ENCODE measurements around the gene THBS2.
"Not testable (repeated sequence)": the region's sequence is repeated elsewhere in the genome, so short reads cannot be mapped to it uniquely, and the experiment has no call there.

THBS2 gene

DNA sequence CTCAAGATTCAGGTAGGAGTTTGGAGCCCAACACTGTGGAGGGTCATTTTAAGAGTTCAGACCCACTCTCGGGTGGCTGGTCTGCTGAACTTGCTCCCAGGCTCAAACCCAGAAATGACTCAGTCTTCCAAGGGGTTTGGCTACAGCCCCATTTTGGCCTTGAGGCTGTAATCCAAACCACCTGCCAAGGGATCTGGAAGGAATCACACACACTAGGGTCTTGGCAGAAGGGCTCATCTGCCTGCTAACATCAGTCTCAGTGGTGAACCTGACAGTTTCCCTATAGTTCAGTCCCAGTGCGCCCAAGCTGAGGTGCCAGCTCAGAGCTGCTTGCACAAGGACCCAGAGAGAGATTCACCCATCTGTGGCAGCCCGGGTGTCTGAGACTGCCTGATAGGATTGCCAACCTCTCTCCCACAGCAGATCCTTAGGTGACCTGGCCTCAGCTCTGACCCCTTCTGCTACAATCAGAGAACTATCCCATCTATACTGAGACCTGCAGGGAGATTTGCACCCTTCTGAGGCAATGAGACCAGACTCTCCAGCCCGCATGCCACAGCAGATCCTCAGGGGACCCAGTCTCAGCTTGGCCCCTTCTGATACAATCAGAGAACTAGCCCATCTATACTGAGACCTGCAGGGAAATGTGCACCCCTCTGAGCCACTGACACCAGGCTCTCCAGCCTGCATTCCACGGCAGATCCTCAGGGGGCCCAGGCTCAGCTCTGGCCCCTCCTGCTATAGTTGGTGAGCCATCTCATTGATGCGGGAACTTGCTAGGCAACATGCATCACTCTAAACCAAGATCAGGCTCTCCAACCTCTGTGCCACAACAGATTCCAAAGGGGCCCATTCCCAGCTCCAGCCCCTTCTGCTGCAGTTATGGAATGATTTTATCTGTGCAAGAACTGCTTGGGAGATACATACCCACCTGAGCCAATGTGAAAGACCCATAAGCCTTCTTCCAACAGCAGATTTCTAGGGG is 48.2 kb downstream of the THBS2 start:
- DNase-seq = no peak

DNA sequence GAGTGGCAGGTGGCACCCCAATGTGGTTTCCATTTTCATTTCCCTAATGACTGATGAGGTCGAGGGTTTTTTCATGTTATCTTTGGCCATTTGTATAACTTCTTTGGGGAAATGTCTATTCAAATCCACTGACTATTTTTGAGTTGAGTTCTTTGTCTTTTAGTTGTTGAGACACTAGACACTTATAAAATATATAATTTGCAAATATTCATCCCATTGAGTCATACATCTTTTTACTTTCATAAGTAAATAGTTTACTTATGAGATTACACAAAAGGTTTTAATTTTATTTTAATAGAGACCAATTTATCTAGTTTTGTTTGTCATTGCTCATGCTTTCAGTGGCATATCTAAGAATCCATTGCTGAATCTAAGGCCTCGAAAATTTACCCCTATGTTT is 49.5 kb downstream of the THBS2 start:
- no peak for DNase-seq

DNA sequence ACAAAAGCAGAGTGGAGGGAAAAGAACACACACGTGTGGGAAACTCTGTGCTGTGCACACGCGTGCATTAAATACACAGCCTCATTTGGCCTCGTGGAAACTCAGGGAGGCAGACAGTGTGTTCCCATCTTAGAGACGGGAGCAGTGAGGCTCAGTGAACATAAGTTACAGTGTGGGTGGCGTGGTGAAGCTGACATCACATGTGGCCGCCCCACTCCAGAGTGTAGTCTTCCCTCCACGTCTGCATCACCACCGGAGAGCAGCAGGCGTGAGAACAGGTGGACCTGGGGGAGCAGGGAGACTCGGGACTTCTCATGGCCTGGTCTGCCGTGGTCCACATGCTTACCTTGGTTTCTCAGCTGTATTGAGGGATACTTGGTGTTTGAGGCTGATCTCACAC is 51.7 kb downstream of the THBS2 start:
- DNase-seq = no peak

DNA sequence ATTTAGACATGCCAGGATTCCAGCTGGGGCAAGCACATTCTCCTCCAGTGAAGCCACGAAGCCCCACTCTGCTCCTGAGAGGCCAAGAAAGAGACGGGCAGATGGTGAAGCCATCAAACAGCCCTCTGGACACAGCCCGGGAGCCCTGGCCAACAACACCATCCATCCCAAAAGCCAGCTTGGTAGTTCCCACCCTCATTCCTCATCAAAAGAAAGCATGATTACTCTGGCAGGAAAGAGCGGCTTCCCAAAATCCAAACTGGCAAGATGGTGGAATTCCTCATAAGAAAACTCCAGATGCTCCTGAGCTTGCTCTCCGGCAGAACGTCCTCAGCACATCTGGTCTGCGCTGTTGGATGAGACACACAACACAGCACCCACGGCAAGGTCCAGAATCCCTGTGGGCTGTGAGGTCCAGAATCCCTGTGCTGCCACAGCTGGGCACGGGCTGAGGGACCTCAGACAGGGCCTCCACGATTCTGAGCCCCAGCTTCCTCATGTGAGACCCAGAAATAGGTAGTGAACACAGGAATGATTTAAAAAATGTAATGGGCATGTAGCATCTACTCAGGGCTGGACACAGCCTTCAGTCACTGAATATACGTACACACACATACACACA is 52.6 kb downstream of the THBS2 start:
- DNase-seq = no peak

DNA sequence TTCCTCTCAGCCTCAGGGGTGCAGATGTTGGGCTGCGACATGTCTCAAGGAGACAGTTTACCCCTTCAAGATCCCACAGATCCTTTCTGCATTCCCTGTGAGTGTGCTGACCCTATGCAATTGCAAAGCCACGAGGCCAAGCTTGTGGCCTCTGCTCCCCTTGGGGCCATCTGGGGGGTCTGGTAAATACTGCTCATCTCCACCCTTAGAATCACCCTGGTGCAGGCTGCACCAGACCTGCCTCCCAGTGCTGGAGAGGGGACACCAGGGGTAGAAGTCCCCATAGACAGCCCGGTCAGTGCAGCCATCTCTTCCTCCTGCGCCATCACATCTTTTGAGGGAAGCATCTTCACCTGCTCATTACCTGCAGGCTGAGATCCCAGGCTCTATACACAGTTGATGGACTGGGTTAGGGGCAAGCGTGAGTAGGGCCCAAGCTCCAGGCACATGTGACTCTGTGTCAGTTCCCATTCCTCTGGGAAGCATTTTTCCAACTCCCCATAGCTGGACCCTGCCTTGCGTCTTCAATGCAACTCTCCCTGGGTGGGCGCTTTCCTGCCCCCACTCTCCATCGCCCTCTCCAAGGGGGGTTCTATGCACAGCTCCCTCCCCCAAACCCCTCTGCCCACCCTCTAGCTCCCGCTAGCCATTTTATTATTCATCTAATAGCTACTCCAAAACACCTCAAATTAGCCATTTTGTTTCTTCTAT is 53.9 kb downstream of the THBS2 start:
- no peak for DNase-seq

DNA sequence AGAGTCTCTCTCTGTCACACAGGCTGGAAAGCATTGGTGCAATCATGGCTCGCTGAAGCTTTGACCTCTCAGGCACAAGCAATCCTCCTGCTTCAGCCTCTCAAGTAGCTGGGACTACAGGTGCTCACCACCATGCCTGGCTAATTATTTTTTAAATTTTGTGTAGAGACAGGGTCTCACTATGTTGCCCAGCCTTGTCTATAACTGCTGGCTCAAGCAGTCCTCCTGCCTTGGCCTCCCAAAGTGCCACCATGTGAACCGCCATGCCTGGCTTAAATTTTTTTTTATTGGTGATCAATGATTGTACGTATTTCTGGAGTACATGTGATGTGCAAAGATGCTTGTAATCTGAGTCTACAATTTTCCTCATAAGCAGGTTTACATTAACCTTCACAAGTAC is 54.8 kb downstream of the THBS2 start:
- DNase-seq = no peak

DNA sequence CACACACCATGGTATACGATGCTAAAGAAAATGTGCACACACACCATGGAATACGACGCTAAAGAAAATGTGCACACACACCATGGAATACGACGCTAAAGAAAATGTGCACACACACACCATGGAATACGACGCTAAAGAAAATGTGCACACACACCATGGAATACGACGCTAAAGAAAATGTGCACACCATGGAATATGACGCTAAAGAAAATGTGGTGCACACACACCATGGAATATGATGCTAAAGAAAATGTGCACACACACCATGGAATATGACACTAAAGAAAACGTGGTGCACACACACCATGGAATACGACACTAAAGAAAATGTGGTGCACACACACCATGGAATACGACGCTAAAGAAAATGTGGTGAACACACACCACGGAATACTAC is 55.7 kb downstream of the THBS2 start:
- not testable (repeated sequence) for DNase-seq

DNA sequence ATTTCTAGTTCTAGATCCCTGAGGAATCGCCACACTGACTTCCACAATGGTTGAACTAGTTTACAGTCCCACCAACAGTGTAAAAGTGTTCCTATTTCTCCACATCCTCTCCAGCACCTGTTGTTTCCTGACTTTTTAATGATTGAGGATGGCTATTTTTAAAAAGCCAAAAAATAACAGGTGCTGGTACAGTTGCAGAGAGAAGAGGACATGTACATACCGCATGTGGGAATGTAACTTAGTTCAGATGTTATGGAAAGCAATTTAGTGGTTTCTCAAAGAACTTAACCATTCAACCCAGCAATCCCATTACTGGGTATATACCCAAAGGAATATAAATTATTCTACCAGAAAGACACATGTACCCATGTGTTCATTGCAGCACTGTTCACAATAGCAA is 57.4 kb downstream of the THBS2 start:
- DNase-seq = not testable (repeated sequence)

DNA sequence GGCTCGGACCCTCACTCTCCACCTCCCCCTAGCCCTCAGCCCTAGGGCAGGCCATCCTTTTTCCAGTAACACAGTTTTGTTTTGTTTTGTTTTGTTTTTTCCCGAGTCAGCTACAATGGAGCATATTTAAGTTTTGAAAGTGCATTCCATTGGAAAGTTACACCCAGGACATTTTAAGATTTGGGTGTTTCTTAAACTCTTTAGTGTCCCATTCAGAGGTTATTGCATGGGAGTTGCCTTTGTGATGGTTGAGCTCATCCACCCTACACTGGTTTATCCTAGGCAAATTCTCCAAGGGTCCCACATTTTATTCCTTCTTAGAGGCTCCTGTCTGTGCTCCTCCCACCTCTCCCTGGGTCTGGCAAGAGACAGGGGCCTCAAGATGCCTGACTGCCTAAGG is 58.9 kb downstream of the THBS2 start:
- DNase-seq = no peak

DNA sequence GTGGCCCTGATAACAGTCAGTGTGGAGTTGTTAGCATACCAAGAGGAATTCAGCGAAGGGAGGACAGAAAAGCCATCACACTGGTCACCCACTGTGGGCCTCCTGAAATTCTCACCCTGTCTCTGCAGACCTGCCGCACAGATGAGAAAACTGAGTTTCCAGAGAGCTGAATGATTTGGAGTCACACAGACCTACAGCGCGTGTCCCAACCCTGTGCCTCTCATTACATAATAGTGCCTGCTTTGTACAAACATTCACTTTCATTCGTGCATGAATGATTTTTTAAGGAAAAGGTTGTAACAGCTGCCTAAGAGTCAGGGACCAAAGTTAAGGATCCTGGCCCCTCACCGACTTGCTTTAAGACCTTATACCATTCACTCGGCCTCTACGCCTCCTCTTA is 62.7 kb downstream of the THBS2 start:
- no peak for DNase-seq

DNA sequence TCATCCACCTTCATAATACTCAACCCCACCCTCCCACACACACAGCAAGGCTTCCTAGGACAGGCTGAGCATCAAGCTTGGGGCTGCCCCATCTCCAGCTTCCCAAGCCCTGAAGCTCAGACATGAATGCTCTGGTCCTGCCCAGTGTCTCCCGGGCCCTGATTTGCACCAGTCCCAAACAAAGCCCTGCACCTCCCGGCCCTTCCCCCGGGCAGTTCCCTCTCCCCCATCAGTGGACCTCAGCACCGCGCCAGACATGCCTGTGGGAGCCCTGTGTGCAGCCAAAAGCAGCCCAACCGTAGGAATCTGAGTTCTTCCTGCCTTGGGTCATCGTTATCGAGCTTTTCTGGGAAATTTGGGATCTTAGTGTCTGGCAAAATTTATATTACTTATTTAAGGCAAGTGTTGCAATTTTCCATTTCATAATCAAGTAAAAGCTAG is 63.5 kb downstream of the THBS2 start:
- DNase-seq = no peak

DNA sequence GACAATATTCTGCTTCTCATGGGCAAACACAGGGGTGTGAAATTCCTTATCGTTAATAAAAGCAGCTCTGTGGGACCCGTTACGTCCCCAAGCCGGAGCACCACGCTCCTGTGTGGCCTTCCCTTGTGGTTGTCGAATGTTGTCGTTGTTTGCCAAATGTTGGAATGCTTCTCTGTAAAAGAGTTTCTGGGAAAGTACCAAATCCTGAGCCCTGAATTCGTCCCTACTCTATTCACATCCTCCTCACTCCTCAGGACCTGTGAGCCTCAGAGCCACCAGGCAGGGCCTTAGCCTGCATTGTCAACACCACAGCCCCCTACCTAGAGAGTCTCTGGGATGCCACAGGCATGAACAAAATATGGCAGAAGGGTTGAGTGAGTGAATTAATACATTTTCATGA is 64.0 kb downstream of the THBS2 start:
- DNase-seq = no peak

DNA sequence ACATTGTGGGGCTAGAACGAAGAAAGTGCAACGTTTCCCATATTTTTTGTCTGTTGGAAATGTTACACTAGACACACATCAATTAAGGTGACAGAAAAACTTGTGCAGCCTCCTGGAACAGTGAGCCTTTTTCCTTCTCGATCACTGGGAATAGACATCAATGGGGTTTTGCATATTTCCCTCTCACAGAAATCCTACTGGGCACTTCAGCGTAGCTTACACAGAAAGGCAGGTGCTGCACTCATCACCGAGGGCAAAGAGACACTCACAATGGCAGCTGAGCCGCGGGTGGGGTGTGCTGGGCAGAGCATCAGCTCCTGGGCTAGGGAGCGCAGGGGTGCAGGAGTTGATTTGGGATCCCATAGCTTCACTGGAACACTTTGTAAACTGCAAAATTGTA is 64.5 kb downstream of the THBS2 start:
- no peak for DNase-seq

DNA sequence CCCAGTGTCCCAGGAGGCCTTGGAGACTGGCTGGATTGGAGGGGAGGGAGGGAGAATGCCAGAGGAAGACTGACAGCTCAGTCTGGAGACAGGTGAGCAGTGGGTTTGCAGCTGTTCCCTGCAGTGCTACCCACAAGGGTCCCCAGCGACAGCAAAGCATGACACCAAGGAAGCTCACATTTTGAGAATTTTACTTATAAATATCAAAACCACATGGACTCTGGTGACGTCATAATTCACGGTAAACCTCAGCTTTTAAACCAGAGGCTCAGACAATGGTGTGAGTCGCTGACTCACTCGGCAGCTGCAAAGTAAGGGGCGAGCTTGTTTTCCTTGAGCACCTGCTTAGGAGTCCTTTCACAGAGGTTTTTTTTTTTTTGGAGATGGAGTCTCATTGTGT is 65.2 kb downstream of the THBS2 start:
- no peak for DNase-seq

DNA sequence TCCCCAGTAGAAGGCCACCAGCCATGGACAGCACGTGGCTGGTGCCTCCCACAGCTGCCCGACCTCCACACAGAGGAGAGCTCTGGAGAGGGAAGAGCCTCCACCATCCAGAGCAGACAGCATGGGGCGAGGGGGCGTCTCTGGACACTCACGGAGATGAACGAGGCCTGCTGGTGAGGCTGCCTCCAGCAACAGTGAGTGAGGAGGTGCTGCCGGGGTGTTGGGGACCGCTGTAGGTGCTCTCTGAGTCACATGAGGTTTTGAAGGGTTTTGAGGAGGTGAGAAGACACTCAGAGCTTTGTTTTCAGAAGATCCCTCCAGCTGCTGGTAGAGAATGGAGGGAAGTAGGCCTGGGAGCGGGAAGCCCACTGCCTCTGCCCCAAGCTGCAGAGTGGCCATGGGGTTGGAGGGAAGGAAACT is 65.6 kb downstream of the THBS2 start:
- DNase-seq = no peak

DNA sequence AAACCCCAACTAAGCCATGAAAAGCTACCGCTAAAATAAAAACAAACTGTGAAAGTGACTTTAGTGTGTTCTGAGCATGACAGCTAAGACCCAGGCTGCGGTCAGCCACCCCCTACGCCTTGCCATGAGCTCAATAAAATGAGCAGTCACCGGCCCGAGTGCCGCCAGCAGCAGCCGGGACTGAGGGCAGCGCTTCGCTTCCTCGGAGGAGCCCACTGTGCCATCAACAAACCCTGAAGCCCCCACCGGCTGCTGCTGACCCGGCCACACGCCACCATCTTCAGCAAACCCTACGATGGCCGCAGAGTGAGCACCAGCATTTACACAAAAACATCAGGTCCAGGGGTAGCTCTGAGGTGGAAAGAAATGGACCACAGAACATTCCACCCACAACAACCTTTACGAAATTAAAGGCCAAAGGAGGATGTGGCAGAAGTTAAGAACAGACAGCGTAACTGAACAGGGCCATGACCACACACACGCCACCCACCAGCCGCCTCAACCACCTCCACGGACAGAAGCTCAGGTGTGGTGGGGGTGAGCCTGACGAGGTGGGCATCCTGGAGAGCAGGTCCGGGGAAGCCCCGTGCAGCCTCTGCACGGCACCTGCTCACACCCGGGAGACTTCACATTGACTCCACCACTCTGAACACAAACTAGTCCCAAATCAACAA is 67.0 kb downstream of the THBS2 start:
- no peak for DNase-seq

DNA sequence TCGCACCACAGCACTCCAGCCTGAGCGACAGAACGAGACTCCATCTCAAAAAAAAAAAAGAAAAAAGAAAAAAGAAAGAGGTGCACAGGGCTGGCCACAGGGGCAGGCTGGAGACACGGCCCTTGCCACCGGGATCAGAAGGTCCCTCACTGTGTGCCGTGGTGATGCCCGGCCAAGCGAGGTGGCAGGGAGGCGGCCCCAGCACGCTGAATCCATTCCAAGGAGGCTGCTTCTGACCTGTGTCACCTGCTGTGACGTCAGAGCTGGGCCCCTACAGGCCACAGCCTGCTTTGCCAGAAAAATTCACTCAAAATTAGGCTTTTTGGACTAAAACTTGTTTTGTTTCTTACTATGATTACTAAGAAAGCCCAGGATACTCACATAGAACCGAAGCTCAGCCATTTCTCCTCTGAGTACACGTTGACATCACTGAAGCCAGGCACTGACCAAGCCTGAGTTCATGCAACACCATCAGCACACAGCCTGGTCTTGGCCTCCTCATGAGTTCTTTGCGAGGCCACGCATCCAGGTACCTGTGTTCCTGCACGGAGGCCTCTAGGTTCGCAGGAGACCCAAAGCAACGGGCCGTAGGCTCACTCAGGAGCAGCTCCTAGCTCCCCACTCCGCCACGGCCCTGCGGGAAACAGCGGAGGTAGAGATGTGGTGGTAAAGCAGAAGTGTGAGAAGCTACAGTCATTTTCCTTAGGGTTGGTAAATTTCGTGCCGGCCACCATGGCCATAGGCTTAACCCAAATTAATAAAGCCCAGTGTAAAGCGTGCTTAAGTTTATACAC is 67.8 kb downstream of the THBS2 start:
- no peak for DNase-seq

DNA sequence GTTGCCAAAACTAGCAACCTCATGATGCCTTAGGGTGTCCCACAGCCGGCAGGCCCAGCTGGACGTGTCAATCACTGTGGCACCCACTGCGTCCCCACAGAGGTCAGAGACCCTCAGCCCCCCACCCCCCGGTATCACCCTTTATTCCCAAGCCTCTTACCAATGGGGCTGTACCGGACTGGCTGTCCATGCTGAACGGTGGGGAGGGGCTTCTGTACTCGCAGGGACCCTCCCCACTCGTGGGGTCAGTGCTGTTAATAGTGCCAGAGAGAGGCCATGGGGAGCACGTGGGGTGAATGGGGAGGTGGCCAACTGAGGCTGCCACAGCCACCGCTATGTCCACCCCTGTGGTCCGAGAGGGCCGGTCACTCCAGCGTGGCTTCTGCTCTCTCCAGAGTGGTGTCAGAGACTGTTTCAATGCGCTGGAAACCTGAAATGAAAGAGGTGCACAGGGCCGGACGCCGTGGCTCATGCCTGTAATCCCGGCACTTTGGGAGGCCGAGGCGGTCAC is 68.6 kb downstream of the THBS2 start:
- DNase-seq = no peak

DNA sequence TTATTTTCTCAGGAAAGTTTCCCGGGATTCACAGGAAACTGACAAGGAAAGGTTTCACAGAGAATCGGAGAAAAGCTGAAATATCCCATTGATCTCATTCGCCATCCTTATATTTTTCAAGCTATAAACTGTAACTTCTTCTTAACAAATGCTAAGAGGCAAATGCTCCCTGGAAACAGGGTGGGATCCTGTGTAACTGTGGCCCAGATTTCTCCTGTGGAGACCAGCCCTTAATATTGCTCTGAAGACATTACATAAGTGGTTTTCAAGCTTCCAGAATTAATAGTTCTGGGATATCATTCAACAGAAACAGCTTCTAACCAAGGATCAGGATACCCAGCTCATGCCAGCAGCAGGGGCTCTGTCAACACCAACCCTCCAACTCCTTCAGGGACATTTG is 69.2 kb downstream of the THBS2 start:
- no peak for DNase-seq

DNA sequence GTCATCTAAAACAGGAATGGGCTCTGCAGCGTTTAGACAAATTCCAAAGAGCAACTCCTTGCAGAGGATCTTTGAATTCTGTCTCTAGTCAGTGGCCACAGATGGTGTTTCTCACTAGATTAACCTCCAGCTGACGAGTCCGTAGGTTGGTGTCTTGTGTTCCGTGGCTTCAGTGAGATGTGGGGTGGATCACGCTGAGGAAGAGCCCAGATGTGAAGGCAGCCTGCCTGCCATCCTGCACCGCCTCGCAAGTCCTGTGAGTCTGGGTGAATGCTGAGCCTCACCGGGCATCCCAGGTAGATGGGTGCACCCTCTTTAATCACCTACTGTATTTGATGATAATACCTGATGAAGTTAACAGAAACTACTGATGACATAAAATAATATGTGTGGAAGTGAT is 70.4 kb downstream of the THBS2 start:
- no peak for DNase-seq

DNA sequence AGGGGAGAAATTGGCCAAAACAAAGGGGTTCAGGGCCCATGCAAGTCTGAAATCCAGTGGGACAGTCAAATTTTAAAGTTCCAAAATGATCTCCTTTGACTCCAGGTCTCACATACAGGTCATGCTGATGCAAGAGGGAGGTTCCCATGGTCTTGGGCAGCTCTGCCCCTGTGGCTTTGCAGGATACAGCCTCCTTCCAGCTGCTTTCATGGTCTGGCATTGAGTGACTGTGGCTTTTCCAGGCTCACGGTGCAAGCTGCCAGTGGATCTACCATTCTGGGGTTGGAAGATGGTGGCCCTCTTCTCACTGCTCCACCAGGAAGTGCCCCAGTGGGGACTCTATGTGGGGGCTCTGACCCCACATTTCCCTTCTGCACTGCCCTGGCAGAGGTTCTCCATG is 73.8 kb downstream of the THBS2 start:
- not testable (repeated sequence) for DNase-seq
